Neuronal stem cell (in vitro differentiated cells): ENCODE measurements around the gene FMO3.

Experiments
- DNase-seq: peaks from one replicate; pipeline ENCODE4 v3.0.0-alpha.2; 2013; ENCODE audit warnings: low spot score
- H2AFZ ChIP-seq: one replicate; pipeline ENCODE4 v1.6.1; 2013; ENCODE audit warnings: mild to moderate bottlenecking, low read length, inconsistent platforms
- H2AK5ac ChIP-seq: 2 replicates; pipeline ENCODE4 v1.6.1; 2013; ENCODE audit warnings: low read depth, mild to moderate bottlenecking, inconsistent platforms, low read length, moderate library complexity, mixed read lengths
- H2BK120ac ChIP-seq: 2 replicates; pipeline ENCODE4 v1.6.1; 2013; ENCODE audit warnings: low read depth, mild to moderate bottlenecking, inconsistent platforms, low read length, moderate library complexity, mixed read lengths
- H2BK12ac ChIP-seq: one replicate; pipeline ENCODE4 v1.6.1; 2013; ENCODE audit warnings: low read length, inconsistent platforms
- H2BK15ac ChIP-seq: 2 replicates; pipeline ENCODE4 v1.6.1; 2013; ENCODE audit warnings: mild to moderate bottlenecking, low read length, inconsistent platforms, mixed read lengths
- H2BK5ac ChIP-seq: one replicate; pipeline ENCODE4 v1.6.1; 2013; ENCODE audit warnings: inconsistent platforms, mild to moderate bottlenecking, low read length, moderate library complexity
- H3K14ac ChIP-seq: one replicate; pipeline ENCODE4 v1.6.1; 2013; ENCODE audit warnings: low read length, inconsistent platforms
- H3K18ac ChIP-seq: 2 replicates; pipeline ENCODE4 v1.6.1; 2013; ENCODE audit warnings: low read length, inconsistent platforms
- H3K23ac ChIP-seq: 2 replicates; pipeline ENCODE4 v1.6.1; 2013; ENCODE audit warnings: low read depth, mild to moderate bottlenecking, mixed read lengths, low read length, inconsistent platforms; ENCODE audit not compliant: poor library complexity
- H3K27ac ChIP-seq: replicated peaks from 3 replicates; pipeline ENCODE4 v1.5.1; 2013; ENCODE audit warnings: low read length, inconsistent platforms
- H3K27me3 ChIP-seq, 3 experiments: 2 replicates each; pipeline ENCODE4 v1.6.1; 2013; ENCODE audit warnings: low read length in 3 of 3, mild to moderate bottlenecking in 2 of 3, inconsistent platforms in 1 of 3, low read depth in 1 of 3, mixed read lengths in 1 of 3, moderate library complexity in 1 of 3; ENCODE audit not compliant: control insufficient read depth in 3 of 3, insufficient read depth in 3 of 3
- H3K36me3 ChIP-seq, 2 donors: replicated peaks in 1 of 2; 2 replicates each; pipeline ENCODE4 v1.6.1; 2013; ENCODE audit warnings: low read length in 2 of 2; ENCODE audit not compliant: control insufficient read depth in 2 of 2, insufficient read depth in 2 of 2
- H3K4ac ChIP-seq: 2 replicates; pipeline ENCODE4 v1.6.1; 2013; ENCODE audit warnings: inconsistent platforms, mild to moderate bottlenecking, low read length, moderate library complexity
- H3K4me1 ChIP-seq, 2 donors: 1 replicate in 1 of 2; 2 replicates in 1 of 2; pipeline ENCODE4 v1.6.1; 2013; ENCODE audit warnings: low read length in 2 of 2, low read depth in 1 of 2; ENCODE audit not compliant: control insufficient read depth in 2 of 2, insufficient read depth in 1 of 2
- H3K4me2 ChIP-seq: one replicate; pipeline ENCODE4 v1.6.1; 2013; ENCODE audit warnings: mild to moderate bottlenecking, low read length, inconsistent platforms; ENCODE audit not compliant: insufficient read depth, poor library complexity, severe bottlenecking
- H3K4me3 ChIP-seq, 2 donors: 2 replicates each; pipeline ENCODE4 v1.5.1; 2013; ENCODE audit warnings: low read length in 2 of 2, mild to moderate bottlenecking in 2 of 2, inconsistent platforms in 1 of 2, moderate library complexity in 1 of 2
- H3K79me1 ChIP-seq: one replicate; pipeline ENCODE4 v1.6.1; 2013; ENCODE audit warnings: low read depth, mild to moderate bottlenecking, inconsistent platforms, low read length, moderate library complexity
- H3K9ac ChIP-seq: one replicate; pipeline ENCODE4 v1.6.1; 2013; ENCODE audit warnings: mild to moderate bottlenecking, low read depth, low read length, inconsistent platforms; ENCODE audit not compliant: poor library complexity
- H3K9me3 ChIP-seq, 2 donors: replicated peaks in 1 of 2; 2 replicates each; pipeline versions ENCODE3 to v1.6.1; 2013; ENCODE audit warnings: low read length in 2 of 2, mild to moderate bottlenecking in 2 of 2, inconsistent platforms in 1 of 2, low read depth in 1 of 2, mixed read lengths in 1 of 2, moderate library complexity in 1 of 2; ENCODE audit not compliant: control insufficient read depth in 2 of 2, insufficient read depth in 1 of 2
- H4K8ac ChIP-seq: one replicate; pipeline ENCODE4 v1.6.1; 2013; ENCODE audit warnings: low read depth, mild to moderate bottlenecking, inconsistent platforms, low read length, moderate library complexity
- H4K91ac ChIP-seq: one replicate; pipeline ENCODE4 v1.6.1; 2013; ENCODE audit warnings: low read length, low read depth, mild to moderate bottlenecking, inconsistent platforms; ENCODE audit not compliant: poor library complexity
- WGBS, 2 donors: extraction: QIAGEN DNeasy Blood & Tissue Kit; methylation state at CpG; one replicate each; pipeline ENCODE4 v1.1.7; 2013; ENCODE audit warnings: missing lambda C conversion rate in 2 of 2, mixed read lengths in 1 of 2; ENCODE audit not compliant: insufficient read length in 2 of 2, insufficient replicate concordance in 1 of 2; ENCODE audit errors: extremely low coverage in 2 of 2; 5-methylcytosine and 5-hydroxymethylcytosine counted together

FMO3 gene

DNA sequence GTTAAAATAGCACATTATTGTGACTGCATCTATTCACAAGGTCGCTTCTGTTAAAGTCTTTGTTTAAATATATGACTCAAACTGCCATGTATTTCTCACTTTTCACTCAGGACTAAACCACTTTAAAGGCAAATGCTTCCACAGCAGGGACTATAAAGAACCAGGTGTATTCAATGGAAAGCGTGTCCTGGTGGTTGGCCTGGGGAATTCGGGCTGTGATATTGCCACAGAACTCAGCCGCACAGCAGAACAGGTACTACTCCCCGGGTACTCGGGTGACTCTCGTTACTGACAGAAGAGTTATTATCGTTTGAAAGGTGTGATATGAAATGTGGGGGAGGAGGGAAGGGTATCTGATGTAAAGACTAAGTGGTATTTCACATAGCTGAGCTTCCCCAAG lies 17.3 kb downstream of the FMO3 start:
- Histone ChIP-seq H2BK5ac (no peak overlapping the region), H3K14ac (no peak overlapping the region), H3K4me3 (no peak overlapping the region), H3K4me1 (no peaks in the 10 kb centered on the region), H3K9me3 (no peaks in the 10 kb centered on the region), H2AFZ (no peak overlapping the region), H3K4ac (no peak overlapping the region), H3K23ac (no peak overlapping the region), H3K79me1 (no peaks in the 10 kb centered on the region), H3K4me2 (no peak overlapping the region), H2BK12ac (no peak overlapping the region), H3K27me3 (no peaks in the 10 kb centered on the region), H2AK5ac (no peak overlapping the region), H3K18ac (no peak overlapping the region), H3K27ac (no peak overlapping the region), H3K36me3 (no peaks in the 10 kb centered on the region), H2BK15ac (no peak overlapping the region), H3K9ac (no peak overlapping the region), H2BK120ac (no peak overlapping the region), H4K8ac (no peak overlapping the region), H4K91ac (no peak overlapping the region)
- DNase-seq = no peak
- WGBS, 2 donors = 100% methylated on average over 2 of the region's 8 CpGs; no CpG with 5 or more reads in 1 of the 2 donors

DNA sequence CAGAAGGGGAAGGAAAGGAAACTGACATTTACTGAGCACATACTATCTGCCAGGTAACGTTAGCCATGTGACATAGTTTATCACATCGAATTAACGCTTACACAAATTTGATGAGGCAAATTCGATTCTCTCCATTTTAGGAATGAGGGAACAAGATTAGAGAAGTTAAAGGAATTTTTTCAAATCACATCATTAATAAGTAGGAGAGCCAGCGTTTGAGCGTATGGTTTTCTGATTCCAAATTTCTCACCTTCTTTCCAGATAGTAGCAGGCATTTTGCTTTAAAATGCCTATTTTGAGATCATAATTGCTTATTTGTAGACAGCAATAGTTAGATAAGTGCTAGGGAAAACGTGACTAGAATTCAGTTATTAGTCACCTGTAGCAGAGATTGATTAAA lies 19.3 kb downstream of the FMO3 start:
- H2AK5ac ChIP-seq = no peak overlapping the region
- no CpG with 5 or more reads among the region's 7 CpGs for WGBS, 2 donors
- no peak overlapping the region for H2BK5ac ChIP-seq
- H2BK120ac ChIP-seq = no peak overlapping the region
- no peaks in the 10 kb centered on the region for H3K36me3 ChIP-seq
- H3K18ac ChIP-seq = no peak overlapping the region
- H3K4me1 ChIP-seq = no peaks in the 10 kb centered on the region
- H2BK12ac ChIP-seq = no peak overlapping the region
- no peak overlapping the region for H3K14ac ChIP-seq
- no peak overlapping the region for H3K4me2 ChIP-seq
- H3K79me1 ChIP-seq = no peaks in the 10 kb centered on the region
- H2AFZ ChIP-seq = no peak overlapping the region
- no peaks in the 10 kb centered on the region for H3K9me3 ChIP-seq
- no peak overlapping the region for H3K23ac ChIP-seq
- H2BK15ac ChIP-seq = no peak overlapping the region
- H4K91ac ChIP-seq = no peak overlapping the region
- no peak overlapping the region for H3K4me3 ChIP-seq
- H3K27me3 ChIP-seq = no peaks in the 10 kb centered on the region
- no peak overlapping the region for H3K27ac ChIP-seq
- no peak for DNase-seq
- H3K9ac ChIP-seq = no peak overlapping the region
- no peak overlapping the region for H3K4ac ChIP-seq
- H4K8ac ChIP-seq = no peak overlapping the region

DNA sequence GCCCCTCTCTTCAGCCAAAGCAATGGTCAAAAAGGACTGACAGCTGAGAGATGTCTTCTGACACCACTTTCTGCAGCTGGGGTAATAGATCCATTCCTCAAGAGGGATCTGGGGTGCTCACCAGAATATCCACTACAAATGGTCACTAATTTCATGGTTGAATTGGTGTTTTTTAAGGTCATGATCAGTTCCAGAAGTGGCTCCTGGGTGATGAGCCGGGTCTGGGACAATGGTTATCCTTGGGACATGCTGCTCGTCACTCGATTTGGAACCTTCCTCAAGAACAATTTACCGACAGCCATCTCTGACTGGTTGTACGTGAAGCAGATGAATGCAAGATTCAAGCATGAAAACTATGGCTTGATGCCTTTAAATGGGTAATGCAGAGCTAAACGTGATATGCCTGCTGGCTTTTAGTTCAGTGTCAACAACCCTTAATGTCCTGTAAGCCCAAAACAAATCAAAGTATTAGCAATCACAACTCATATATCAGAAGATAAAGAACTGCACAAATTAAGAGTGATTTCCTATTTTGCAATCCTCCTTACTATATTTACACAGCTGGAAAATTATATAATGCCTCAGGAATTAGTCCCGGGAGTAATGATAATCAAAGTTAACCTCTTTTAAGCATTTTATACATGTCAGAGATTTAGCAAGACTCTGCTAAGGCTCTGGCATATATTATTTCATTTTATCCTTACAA lies 20.1 kb downstream of the FMO3 start:
- no peaks in the 10 kb centered on the region for H3K79me1 ChIP-seq
- H2AK5ac ChIP-seq = no peak overlapping the region
- H2AFZ ChIP-seq = no peak overlapping the region
- H3K4me1 ChIP-seq = no peaks in the 10 kb centered on the region
- no peaks in the 10 kb centered on the region for H3K27me3 ChIP-seq
- no peak overlapping the region for H4K91ac ChIP-seq
- no peak overlapping the region for H2BK15ac ChIP-seq
- H2BK5ac ChIP-seq = no peak overlapping the region
- WGBS, 2 donors = no CpG with 5 or more reads among the region's 7 CpGs
- H2BK12ac ChIP-seq = no peak overlapping the region
- no peak overlapping the region for H3K27ac ChIP-seq
- H3K4me2 ChIP-seq = no peak overlapping the region
- no peak overlapping the region for H3K4ac ChIP-seq
- no peak for DNase-seq
- H3K9ac ChIP-seq = no peak overlapping the region
- no peak overlapping the region for H3K23ac ChIP-seq
- no peaks in the 10 kb centered on the region for H3K36me3 ChIP-seq
- H2BK120ac ChIP-seq = no peak overlapping the region
- H3K18ac ChIP-seq = no peak overlapping the region
- H3K14ac ChIP-seq = no peak overlapping the region
- no peak overlapping the region for H4K8ac ChIP-seq
- H3K9me3 ChIP-seq = no peaks in the 10 kb centered on the region
- H3K4me3 ChIP-seq = no peak overlapping the region

DNA sequence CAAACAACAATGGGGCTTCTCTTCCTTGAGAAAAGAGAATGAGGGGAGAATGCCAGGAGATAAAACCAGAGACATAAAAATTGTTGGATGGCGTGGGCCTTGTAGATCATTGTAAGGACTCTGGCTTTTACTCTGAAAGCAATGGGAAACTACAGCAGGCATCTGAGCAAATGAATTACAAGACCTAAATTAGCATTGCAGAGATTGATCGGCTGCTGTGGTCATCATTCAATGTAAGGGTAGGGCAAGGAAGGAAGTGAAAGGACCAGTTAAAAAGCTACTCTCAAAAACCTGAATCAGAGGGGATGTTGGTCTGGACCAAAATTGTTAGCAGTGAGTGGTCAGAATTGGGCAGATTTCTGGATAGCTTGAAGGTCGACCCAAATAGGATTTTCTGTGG lies 21.4 kb downstream of the FMO3 start:
- Histone ChIP-seq H4K91ac (no peak overlapping the region), H2BK12ac (no peak overlapping the region), H3K9me3 (no peaks in the 10 kb centered on the region), H3K4me2 (no peak overlapping the region), H3K4me3 (no peak overlapping the region), H2BK15ac (no peak overlapping the region), H3K4ac (no peak overlapping the region), H3K27me3 (no peaks in the 10 kb centered on the region), H3K27ac (no peak overlapping the region), H3K23ac (no peak overlapping the region), H2AFZ (no peak overlapping the region), H2AK5ac (no peak overlapping the region), H3K14ac (no peak overlapping the region), H3K79me1 (no peaks in the 10 kb centered on the region), H2BK5ac (no peak overlapping the region), H3K36me3 (no peaks in the 10 kb centered on the region), H3K9ac (no peak overlapping the region), H3K4me1 (no peaks in the 10 kb centered on the region), H2BK120ac (no peak overlapping the region), H3K18ac (no peak overlapping the region), H4K8ac (no peak overlapping the region)
- no peak for DNase-seq
- WGBS, 2 donors = no CpG with 5 or more reads among the region's 3 CpGs
